Urinary bladder (tissue), 4 donors: ENCODE results near the gene KIFC1. TPM values are rescaled to one million over a fixed set of nuclear protein-coding genes. Genes with fewer than 3 reads are reported as not detected.
"Not testable (repeated sequence)": the region's sequence is repeated elsewhere in the genome, so short reads cannot be mapped to it uniquely, and the experiment has no call there.

Source experiments
- DNase-seq: peaks from one replicate; pipeline ENCODE4 v3.0.0-alpha.2; 2015; ENCODE audit errors: extremely low spot score
- H3K27ac ChIP-seq: one replicate; pipeline ENCODE4 v1.5.1; 2013; ENCODE audit warnings: low read depth, mild to moderate bottlenecking, moderate library complexity
- H3K36me3 ChIP-seq: one replicate; pipeline ENCODE4 v1.6.1; 2013; ENCODE audit warnings: mild to moderate bottlenecking, moderate library complexity; ENCODE audit not compliant: insufficient read depth
- H3K4me1 ChIP-seq: one replicate; pipeline ENCODE4 v1.6.1; 2013; ENCODE audit warnings: mild to moderate bottlenecking, moderate library complexity; ENCODE audit not compliant: insufficient read depth
- H3K4me3 ChIP-seq: one replicate; pipeline ENCODE4 v1.5.1; 2013; ENCODE audit warnings: low read depth, low read length
- WGBS: extraction: QIAGEN DNeasy Blood & Tissue Kit; methylation state at CpG from one replicate; pipeline ENCODE4 v1.1.7; 2013; 5-methylcytosine and 5-hydroxymethylcytosine counted together
- polyA plus RNA-seq: library from polyadenylated mRNA; stranded (reverse); fragments of 200-250 nt; gene quantifications from one replicate; pipeline ENCODE4 v1.2.3, GENCODE V29; 2013
- total RNA-seq: library from RNA; depleted of rRNA; stranded (reverse); fragments of >200 nt; gene quantifications from one replicate; pipeline ENCODE4 v1.2.3, GENCODE V29; 2014
- donor health status: healthy with polysubstance abuse.
- donor health status: healthy.

The KIFC1 gene
- total RNA-seq: 7.5 TPM
- polyA plus RNA-seq: 1.2 TPM

- no peaks in the 10 kb centered on the region for H3K36me3 ChIP-seq
- WGBS: under 1% methylated on average over 67 of the region's 67 CpGs
- peak within 1 kb of the TSS; percentile 9 for H3K4me3 ChIP-seq
- no peaks in the 10 kb centered on the region for H3K4me1 ChIP-seq
- H3K27ac ChIP-seq: peak within 1 kb of the TSS; percentile 85
- peak; percentile 99 for DNase-seq
Measured at GRCh38 chr6:33391278-33391921, at the start of gene KIFC1. TSS of gene KIFC1 (plus strand) at chr6:33391823. CDS start at chr6:33391986, 163 bp downstream.

- not testable (repeated sequence) for DNase-seq, H3K36me3 ChIP-seq, H3K4me3 ChIP-seq, H3K4me1 ChIP-seq, H3K27ac ChIP-seq
- WGBS: 90% methylated on average over 7 of the region's 7 CpGs
Measured at GRCh38 chr6:33343606-33343952, 48.0 kb upstream of the KIFC1 start.

- Histone ChIP-seq H3K36me3 (no peaks in the 10 kb centered on the region), H3K27ac (no peak overlapping the region), H3K4me1 (no peaks in the 10 kb centered on the region), H3K4me3 (no peak overlapping the region)
- DNase-seq: no peak
- WGBS: 72% methylated on average over 6 of the region's 6 CpGs
Measured at GRCh38 chr6:33343953-33344611, 47.5 kb upstream of the KIFC1 start.

- no peaks in the 10 kb centered on the region for H3K36me3 ChIP-seq
- WGBS: 18% methylated on average over 22 of the region's 22 CpGs
- H3K4me3 ChIP-seq: no peak overlapping the region
- peak; percentile 65 for DNase-seq
- H3K27ac ChIP-seq: no peak overlapping the region
- H3K4me1 ChIP-seq: no peaks in the 10 kb centered on the region
Measured at GRCh38 chr6:33344701-33345697, 46.6 kb upstream of the KIFC1 start.

- not testable (repeated sequence) for H3K36me3 ChIP-seq, DNase-seq, H3K4me1 ChIP-seq, H3K4me3 ChIP-seq, H3K27ac ChIP-seq
- 72% methylated on average over 5 of the region's 5 CpGs for WGBS
Measured at GRCh38 chr6:33346972-33347371, 44.7 kb upstream of the KIFC1 start.

GRCh38 chr6:33347816-33348215 lies 43.8 kb upstream of the KIFC1 start:
- DNase-seq: no peak
- Histone ChIP-seq H3K4me3 (no peak overlapping the region), H3K36me3 (no peaks in the 10 kb centered on the region), H3K4me1 (no peaks in the 10 kb centered on the region), H3K27ac (no peak overlapping the region)
- 88% methylated on average over 5 of the region's 5 CpGs for WGBS

GRCh38 chr6:33355860-33356259 lies 35.8 kb upstream of the KIFC1 start:
- not testable (repeated sequence) for H3K27ac ChIP-seq, H3K4me1 ChIP-seq, H3K4me3 ChIP-seq, DNase-seq, H3K36me3 ChIP-seq
- 84% methylated on average over 6 of the region's 6 CpGs for WGBS

- Histone ChIP-seq H3K4me3 (no peak overlapping the region), H3K4me1 (no peaks in the 10 kb centered on the region), H3K36me3 (no peaks in the 10 kb centered on the region), H3K27ac (no peak overlapping the region)
- WGBS: 67% methylated on average over 3 of the region's 3 CpGs
- no peak for DNase-seq
Measured at GRCh38 chr6:33356295-33356694, 35.3 kb upstream of the KIFC1 start.

GRCh38 chr6:33357160-33357871 lies 34.3 kb upstream of the KIFC1 start:
- not testable (repeated sequence) for H3K4me3 ChIP-seq, H3K36me3 ChIP-seq, H3K4me1 ChIP-seq, H3K27ac ChIP-seq, DNase-seq
- WGBS: 61% methylated on average over 13 of the region's 13 CpGs

GRCh38 chr6:33359331-33359730 lies 32.3 kb upstream of the KIFC1 start:
- no peak for DNase-seq
- Histone ChIP-seq H3K4me3 (no peak overlapping the region), H3K27ac (no peak overlapping the region), H3K36me3 (no peaks in the 10 kb centered on the region), H3K4me1 (no peaks in the 10 kb centered on the region)

- DNase-seq, H3K27ac ChIP-seq, H3K4me3 ChIP-seq, H3K36me3 ChIP-seq, H3K4me1 ChIP-seq: not testable (repeated sequence)
- 71% methylated on average over 12 of the region's 12 CpGs for WGBS
Measured at GRCh38 chr6:33363486-33363885, 28.1 kb upstream of the KIFC1 start.

- H3K4me3 ChIP-seq, DNase-seq, H3K4me1 ChIP-seq, H3K27ac ChIP-seq, H3K36me3 ChIP-seq: not testable (repeated sequence)
- WGBS: 33% methylated on average over 7 of the region's 8 CpGs
Measured at GRCh38 chr6:33364475-33365205, 27.0 kb upstream of the KIFC1 start.
